Liver (tissue), 9 donors: ENCODE results near the gene SMIM36. TPM values are rescaled to one million over a fixed set of nuclear protein-coding genes. Genes with fewer than 3 reads are reported as not detected.

Source experiments
- DNase-seq: peaks from one replicate; pipeline ENCODE4 v3.0.0-alpha.2; 2017; ENCODE audit warnings: low spot score
- H3K27ac ChIP-seq, 2 donors: one replicate each; pipeline ENCODE4 v1.7.0; 2013; ENCODE audit warnings: inconsistent platforms in 2 of 2, low read length in 2 of 2, control low read depth in 1 of 2, low read depth in 1 of 2, mild to moderate bottlenecking in 1 of 2
- H3K27me3 ChIP-seq, 4 donors: one replicate each; pipeline versions ENCODE4 v1.6.1 to v1.7.0; 2013; ENCODE audit warnings: low read length in 3 of 4, inconsistent platforms in 1 of 4, mild to moderate bottlenecking in 1 of 4, moderate library complexity in 1 of 4; ENCODE audit not compliant: control insufficient read depth in 4 of 4, insufficient read depth in 4 of 4
- H3K36me3 ChIP-seq, 4 donors: one replicate each; pipeline versions ENCODE4 v1.6.1 to v1.7.0; 2013; ENCODE audit warnings: low read length in 3 of 4, mild to moderate bottlenecking in 3 of 4, low read depth in 1 of 4, moderate library complexity in 1 of 4; ENCODE audit not compliant: control insufficient read depth in 4 of 4, insufficient read depth in 3 of 4
- H3K4me1 ChIP-seq, 4 donors: one replicate each; pipeline versions ENCODE4 v1.6.1 to v1.7.0; 2013; ENCODE audit warnings: low read length in 3 of 4, mild to moderate bottlenecking in 3 of 4, moderate library complexity in 1 of 4; ENCODE audit not compliant: control insufficient read depth in 4 of 4, insufficient read depth in 4 of 4
- H3K4me3 ChIP-seq, 3 donors: one replicate each; pipeline versions ENCODE4 v1.6.1 to v1.7.0; 2013; ENCODE audit warnings: low read length in 3 of 3, control low read depth in 1 of 3, low read depth in 1 of 3, mild to moderate bottlenecking in 1 of 3
- H3K9ac ChIP-seq, 2 donors: one replicate each; pipeline ENCODE4 v1.7.0; 2013; ENCODE audit warnings: low read length in 2 of 2, mild to moderate bottlenecking in 2 of 2, moderate library complexity in 2 of 2, control low read depth in 1 of 2, low read depth in 1 of 2
- H3K9me3 ChIP-seq, 4 donors: one replicate each; pipeline versions ENCODE4 v1.6.1 to v1.7.0; 2013; ENCODE audit warnings: low read length in 3 of 4; ENCODE audit not compliant: control insufficient read depth in 4 of 4
- ATF3 ChIP-seq: IDR thresholded peaks from 2 replicates; pipeline ENCODE4 v1.6.1; 2016; ENCODE audit warnings: antibody characterized with exemption
- CTCF ChIP-seq: fragments of 150-350 bp; IDR thresholded peaks from 2 replicates; pipeline ENCODE4 v1.5.1; 2017; ENCODE audit warnings: improper control_type of control experiment, low read depth, low read length; ENCODE audit not compliant: missing input control
- FOXA1 ChIP-seq: IDR thresholded peaks from 2 replicates; pipeline ENCODE4 v1.6.1; 2016; ENCODE audit warnings: antibody characterized with exemption
- FOXA2 ChIP-seq: IDR thresholded peaks from 2 replicates; pipeline ENCODE4 v1.6.1; 2016; ENCODE audit warnings: antibody characterized with exemption
- GABPA ChIP-seq, 2 donors: IDR thresholded peaks in 1 of 2; conservative IDR thresholded peaks in 1 of 2; 2 replicates each; pipeline ENCODE4 v1.6.1; 2016; ENCODE audit warnings: antibody characterized with exemption in 2 of 2, mild to moderate bottlenecking in 1 of 2, moderate library complexity in 1 of 2
- HNF4A ChIP-seq, 2 donors: conservative IDR thresholded peaks; 2 replicates each; pipeline ENCODE4 v1.6.1; 2016; ENCODE audit warnings: antibody characterized with exemption in 2 of 2, mild to moderate bottlenecking in 2 of 2
- HNF4G ChIP-seq: IDR thresholded peaks from 2 replicates; pipeline ENCODE4 v1.6.1; 2016; ENCODE audit warnings: antibody characterized with exemption
- JUND ChIP-seq, 2 donors: IDR thresholded peaks; 2 replicates each; pipeline ENCODE4 v1.6.1; 2016; ENCODE audit warnings: antibody characterized with exemption in 2 of 2
- MAX ChIP-seq: IDR thresholded peaks from 2 replicates; pipeline ENCODE4 v1.6.1; 2016; ENCODE audit warnings: antibody characterized with exemption
- NR2F2 ChIP-seq: IDR thresholded peaks from 2 replicates; pipeline ENCODE4 v1.6.1; 2016; ENCODE audit warnings: antibody characterized with exemption
- RAD21 ChIP-seq, 2 donors: IDR thresholded peaks; 2 replicates each; pipeline ENCODE4 v1.6.1; 2016; ENCODE audit warnings: antibody characterized with exemption in 2 of 2, mild to moderate bottlenecking in 2 of 2
- REST ChIP-seq: IDR thresholded peaks from 2 replicates; pipeline ENCODE4 v1.6.1; 2016; ENCODE audit warnings: antibody characterized with exemption, mild to moderate bottlenecking
- RXRA ChIP-seq, 2 donors: IDR thresholded peaks; 2 replicates each; pipeline ENCODE4 v1.6.1; 2017 to 2018; ENCODE audit warnings: antibody characterized with exemption in 2 of 2, mild to moderate bottlenecking in 1 of 2
- SP1 ChIP-seq: IDR thresholded peaks from 2 replicates; pipeline ENCODE4 v1.6.1; 2018; ENCODE audit warnings: antibody characterized with exemption, mild to moderate bottlenecking
- TAF1 ChIP-seq: conservative IDR thresholded peaks from 2 replicates; pipeline ENCODE4 v1.6.1; 2016; ENCODE audit warnings: antibody characterized with exemption, mild to moderate bottlenecking
- YY1 ChIP-seq: IDR thresholded peaks from 2 replicates; pipeline ENCODE4 v1.6.1; 2016; ENCODE audit warnings: antibody characterized with exemption, mild to moderate bottlenecking
- ZBTB33 ChIP-seq: IDR thresholded peaks from 2 replicates; pipeline ENCODE4 v1.6.1; 2016; ENCODE audit warnings: antibody characterized with exemption
- WGBS: extraction: QIAGEN DNeasy Blood & Tissue Kit; methylation state at CpG from one replicate; pipeline ENCODE4 v1.1.7; 2013; 5-methylcytosine and 5-hydroxymethylcytosine counted together
- polyA plus RNA-seq, 2 donors: library from polyadenylated mRNA; stranded (reverse) in 1 of 2; unstranded in 1 of 2; fragments of 200-250 nt in 1 of 2; fragments of >200 nt in 1 of 2; fragmentation: Nextera tagmentation in 1 of 2; extraction: Ambion mirVana in 1 of 2; gene quantifications; one replicate each; pipeline versions ENCODE4 v1.2.1 to v1.2.3, GENCODE V29; 2013 to 2015
- total RNA-seq, 2 donors: library from RNA; depleted of rRNA; stranded (reverse); fragments of >200 nt; gene quantifications; one replicate each; pipeline ENCODE4 v1.2.3, GENCODE V29; 2014
- donor health status: healthy.
- donor health status: healthy.
- donor health status: healthy.
- donor health status: healthy.
- donor health status: healthy.

Gene SMIM36
- total and polyA plus RNA-seq, 4 donors: not detected

GRCh38 chr17:55533608-55534007 is 22.4 kb upstream of the SMIM36 start:
- Histone ChIP-seq H3K4me1 (peaks cover 2 to 34% (median 25%) of the 10 kb centered on the region in 4 donors), H3K27me3 (no peaks in the 10 kb centered on the region), H3K36me3 (no peaks in the 10 kb centered on the region), H3K4me3 (no peak overlapping the region), H3K9ac (no peak overlapping the region), H3K27ac (no peak overlapping the region), H3K9me3 (no peaks in the 10 kb centered on the region)
- no peak for DNase-seq
- TF ChIP-seq HNF4A (conservative IDR thresholded peaks at IDR 0.05): no peak
- TF ChIP-seq ZBTB33: no peak
- no peak for TF ChIP-seq RAD21 (IDR thresholded peaks at IDR 0.05)
- TF ChIP-seq SP1: no peak
- TF ChIP-seq FOXA1: no peak
- no peak for TF ChIP-seq MAX
- no peak for TF ChIP-seq NR2F2
- TF ChIP-seq GABPA (IDR thresholded peaks at IDR 0.05 in 1 of 2, conservative IDR thresholded peaks at IDR 0.05 in 1 of 2): no peak
- TF ChIP-seq YY1: no peak
- no peak for TF ChIP-seq ATF3
- TF ChIP-seq CTCF: no peak
- no peak for TF ChIP-seq RXRA (IDR thresholded peaks at IDR 0.05)
- TF ChIP-seq REST: no peak
- TF ChIP-seq JUND (IDR thresholded peaks at IDR 0.05): no peak
- no peak for TF ChIP-seq FOXA2

GRCh38 chr17:55532670-55533069 is 21.4 kb upstream of the SMIM36 start:
- Histone ChIP-seq H3K9me3 (no peaks in the 10 kb centered on the region), H3K36me3 (no peaks in the 10 kb centered on the region), H3K27ac (no peak overlapping the region), H3K4me1 (peaks cover 3 to 34% (median 25%) of the 10 kb centered on the region in 4 donors), H3K27me3 (no peaks in the 10 kb centered on the region), H3K9ac (no peak overlapping the region), H3K4me3 (no peak overlapping the region)
- DNase-seq: no peak
- WGBS: 82% methylated on average over 1 of the region's 1 CpG
- TF ChIP-seq FOXA1: no peak
- no peak for TF ChIP-seq REST
- TF ChIP-seq HNF4G: no peak
- TF ChIP-seq ZBTB33: no peak
- no peak for TF ChIP-seq GABPA (IDR thresholded peaks at IDR 0.05 in 1 of 2, conservative IDR thresholded peaks at IDR 0.05 in 1 of 2)
- TF ChIP-seq TAF1: no peak
- TF ChIP-seq NR2F2: no peak
